HepG2 (cell line): ENCODE measurements around the gene ARMC10. TPM values are rescaled to one million over a fixed set of nuclear protein-coding genes. Genes with fewer than 3 reads are reported as not detected.
A peak's percentile ranks its signal among the peaks of the same experiment; 100 is the strongest.

Experiments
- AGO1 ChIP-seq: fragments of 200-400 bp; formaldehyde crosslinking; IDR thresholded peaks from 2 replicates; pipeline ENCODE4 v1.6.1; 2017; ENCODE audit warnings: mild to moderate bottlenecking, low read depth, low read length, moderate library complexity; ENCODE audit not compliant: poor library complexity, severe bottlenecking
- ARHGAP35 ChIP-seq: sonication (generic); formaldehyde crosslinking; IDR thresholded peaks from 2 replicates; pipeline ENCODE4 v1.9.0; 2022; ENCODE audit warnings: mild to moderate bottlenecking, inconsistent platforms, moderate library complexity, missing genetic modification reagents, borderline replicate concordance
- ATF4 ChIP-seq, 2 experiments: fragments of 450-650 bp in 1 of 2; sonication (generic) in 1 of 2; formaldehyde crosslinking; IDR thresholded peaks; 2 replicates each; pipeline versions ENCODE4 v1.5.0 to v1.8.0; 2020 to 2022; ENCODE audit warnings: mild to moderate bottlenecking in 1 of 2, missing genetic modification reagents in 1 of 2
- BCL3 ChIP-seq: sonication (generic); formaldehyde crosslinking; IDR thresholded peaks from 2 replicates; pipeline ENCODE4 v1.5.1; 2020; ENCODE audit warnings: mild to moderate bottlenecking, missing genetic modification reagents, moderate library complexity
- DNMT3B ChIP-seq: conservative IDR thresholded peaks from 2 replicates; pipeline ENCODE4 v1.6.1; 2016; ENCODE audit warnings: missing biosample characterization, control low read depth
- EED ChIP-seq: sonication (generic); formaldehyde crosslinking; IDR thresholded peaks from 2 replicates; pipeline ENCODE4 v1.5.0; 2020; ENCODE audit warnings: mild to moderate bottlenecking, missing genetic modification reagents
- GTF2F1 ChIP-seq: fragments of 150-350 bp; IDR thresholded peaks from 2 replicates; pipeline ENCODE4 v1.6.1; 2014; ENCODE audit warnings: low read length
- HMG20B ChIP-seq: conservative IDR thresholded peaks from 2 replicates; pipeline ENCODE4 v1.6.1; 2016; ENCODE audit warnings: missing genetic modification reagents, missing compliant biosample characterization
- JARID2 ChIP-seq: sonication (generic); formaldehyde crosslinking; IDR thresholded peaks from 2 replicates; pipeline ENCODE4 v1.8.1; 2023; ENCODE audit warnings: missing genetic modification reagents, inconsistent platforms; ENCODE audit not compliant: insufficient replicate concordance
- MTF1 ChIP-seq: sonication (generic); formaldehyde crosslinking; IDR thresholded peaks from 2 replicates; pipeline ENCODE4 v1.5.0; 2020; ENCODE audit warnings: missing genetic modification reagents
- NAIF1 ChIP-seq: sonication (generic); formaldehyde crosslinking; IDR thresholded peaks from 2 replicates; pipeline ENCODE4 v1.5.0; 2020; ENCODE audit warnings: mild to moderate bottlenecking, missing genetic modification reagents, borderline replicate concordance
- NFAT5 ChIP-seq: sonication (generic); formaldehyde crosslinking; IDR thresholded peaks from 2 replicates; pipeline ENCODE4 v1.4.0; 2020; ENCODE audit warnings: missing genetic modification reagents
- NR2F2 ChIP-seq: IDR thresholded peaks from 2 replicates; pipeline ENCODE4 v1.6.1; 2012; ENCODE audit warnings: low read depth, inconsistent platforms, borderline replicate concordance
- STAG1 ChIP-seq: sonication (generic); formaldehyde crosslinking; IDR thresholded peaks from 2 replicates; pipeline ENCODE4 v1.4.0; 2020; ENCODE audit warnings: missing genetic modification reagents
- ZBTB43 ChIP-seq: sonication (generic); formaldehyde crosslinking; conservative IDR thresholded peaks from 2 replicates; pipeline ENCODE4 v1.4.0; 2020; ENCODE audit warnings: missing genetic modification reagents
- ZNF512 ChIP-seq: sonication (generic); formaldehyde crosslinking; IDR thresholded peaks from 2 replicates; pipeline ENCODE4 v1.4.0; 2020; ENCODE audit warnings: mild to moderate bottlenecking, missing genetic modification reagents
- ZNF891 ChIP-seq: sonication (generic); formaldehyde crosslinking; IDR thresholded peaks from 2 replicates; pipeline ENCODE4 v1.5.0; 2020; ENCODE audit warnings: mild to moderate bottlenecking, missing genetic modification reagents
- ZSCAN22 ChIP-seq: sonication (generic); formaldehyde crosslinking; IDR thresholded peaks from 2 replicates; pipeline ENCODE4 v1.4.0; 2020; ENCODE audit warnings: mild to moderate bottlenecking, missing genetic modification reagents
- polyA plus RNA-seq, 8 experiments: library from polyadenylated mRNA; depleted of rRNA in 3 of 8; stranded (reverse) in 7 of 8; unstranded in 1 of 8; fragments of >200 nt; fragmentation: Illumina TruSeq in 4 of 8; extraction: Trizol in 4 of 8; gene quantifications; 2 replicates each; pipeline versions ENCODE4 v1.2.1 to v1.2.3, GENCODE V29; 2011 to 2016; ENCODE audit warnings: low read depth in 4 of 8, missing spikeins in 1 of 8, mixed read lengths in 1 of 8; ENCODE audit not compliant: insufficient read depth in 1 of 8
- total RNA-seq, 5 experiments: library from RNA; depleted of rRNA; stranded (reverse); fragments of >200 nt; fragmentation: Illumina TruSeq; extraction: Trizol; gene quantifications; 2 replicates each; pipeline ENCODE4 v1.2.3, GENCODE V29; 2016; ENCODE audit warnings: low read depth in 1 of 5

ARMC10 gene
- total and polyA plus RNA-seq, 2 of the 13 experiments (the other 11 are each of a cell fraction or from before 2014, with no cell fraction given), result 11.3 to 23.7 TPM

GRCh38 chr7:103074519-103075336 is at the start of gene ARMC10, which contains the start of gene FBXL13 (continued):
- TF ChIP-seq NFAT5 (CRISPR knock-in tag), result no peak
- TF ChIP-seq GTF2F1, result no peak
- TF ChIP-seq NR2F2, result no peak
- no peak for TF ChIP-seq ARHGAP35
- TF ChIP-seq ZSCAN22 (CRISPR knock-in tag), result no peak
- TF ChIP-seq AGO1, result peak; percentile 24
- no peak; the same call in 1 of the 2 replicates for TF ChIP-seq ZNF512
- TF ChIP-seq EED, result 0 out of 2 replicates have a peak, but pooled peaks have one; percentile 26
- peak in 1 of 2 experiments; percentile 57; a peak in 2 of 4 replicates for TF ChIP-seq ATF4 (CRISPR knock-in tag; IDR thresholded peaks at IDR 0.05)
- no peak for TF ChIP-seq MTF1 (CRISPR knock-in tag)
- no peak for TF ChIP-seq HMG20B
- TF ChIP-seq ZBTB43 (CRISPR knock-in tag), result 0 out of 2 replicates have a peak, but pooled peaks have one; percentile 24
- no peak for TF ChIP-seq JARID2
- no peak for TF ChIP-seq NAIF1 (CRISPR knock-in tag)
- peak; percentile 3; the same call in 1 of the 2 replicates for TF ChIP-seq STAG1 (CRISPR knock-in tag)
- TF ChIP-seq BCL3 (CRISPR knock-in tag), result peak; percentile 76; the same call in 1 of the 2 replicates
- TF ChIP-seq ZNF891 (CRISPR knock-in tag), result peak; percentile 38; the same call in 1 of the 2 replicates
- TF ChIP-seq DNMT3B (CRISPR knock-in tag), result 0 out of 2 replicates have a peak, but pooled peaks have one; percentile 68
